GM23338 (cell line): ENCODE results near the gene COL2A1. TPM values are rescaled to one million over a fixed set of nuclear protein-coding genes. Genes with fewer than 3 reads are reported as not detected.

Experiments used
- ATAC-seq: fragments of 200-7000 bp; cut with Tn5 transposase; 3 replicates; pipeline ENCODE4 v1.9.1; 2020
- DNase-seq: peaks from one replicate; pipeline ENCODE4 v3.0.0-alpha.2; 2015; ENCODE audit warnings: low spot score
- H2AFZ ChIP-seq: fragments of 200-600 bp; sonication (generic); 2 replicates; pipeline ENCODE4 v1.8.0; 2016; ENCODE audit warnings: antibody characterized with exemption, mild to moderate bottlenecking, moderate library complexity
- H3F3A ChIP-seq: fragments of 200-600 bp; sonication (generic); replicated peaks from 2 replicates; pipeline ENCODE4 v1.8.0; 2017; ENCODE audit warnings: antibody characterized with exemption, mixed run types, low read depth
- H3K27ac ChIP-seq: fragments of 200-600 bp; sonication (generic); 2 replicates; pipeline ENCODE4 v1.6.1; 2016; ENCODE audit warnings: low read depth
- H3K27me3 ChIP-seq: fragments of 200-600 bp; sonication (generic); 2 replicates; pipeline ENCODE4 v1.8.0; 2016; ENCODE audit warnings: mild to moderate bottlenecking, mixed run types, moderate library complexity; ENCODE audit not compliant: insufficient read depth
- H3K36me3 ChIP-seq: fragments of 200-600 bp; sonication (generic); 2 replicates; pipeline ENCODE4 v1.8.0; 2016; ENCODE audit warnings: mild to moderate bottlenecking; ENCODE audit not compliant: insufficient read depth
- H3K4me1 ChIP-seq: fragments of 200-600 bp; sonication (generic); 2 replicates; pipeline ENCODE4 v1.8.0; 2016; ENCODE audit warnings: mild to moderate bottlenecking, moderate library complexity; ENCODE audit not compliant: insufficient read depth
- H3K4me2 ChIP-seq: fragments of 200-600 bp; sonication (generic); 2 replicates; pipeline ENCODE4 v1.7.1; 2017; ENCODE audit warnings: mixed run types
- H3K4me3 ChIP-seq: fragments of 200-600 bp; sonication (generic); 2 replicates; pipeline ENCODE4 v1.6.1; 2016; ENCODE audit warnings: mixed run types
- H3K79me2 ChIP-seq: fragments of 200-600 bp; sonication (generic); replicated peaks from 2 replicates; pipeline ENCODE4 v1.8.0; 2017; ENCODE audit warnings: mild to moderate bottlenecking; ENCODE audit not compliant: insufficient read depth
- H3K9me2 ChIP-seq: fragments of 200-600 bp; sonication (generic); 2 replicates; pipeline ENCODE4 v1.8.0; 2017; ENCODE audit not compliant: insufficient read depth
- H4K20me1 ChIP-seq: fragments of 200-600 bp; sonication (generic); replicated peaks from 2 replicates; pipeline ENCODE4 v1.8.0; 2017; ENCODE audit warnings: mild to moderate bottlenecking; ENCODE audit not compliant: insufficient read depth
- H3K27ac Mint-ChIP-seq: 2 replicates; pipeline ENCODE4 v1.8.0; 2020; ENCODE audit warnings: inconsistent platforms, mild to moderate bottlenecking, moderate library complexity, mixed read lengths
- H3K27me3 Mint-ChIP-seq: 3 replicates; pipeline ENCODE4 v1.8.0; 2022; ENCODE audit warnings: low read depth, mild to moderate bottlenecking, moderate library complexity, mixed read lengths, inconsistent platforms; ENCODE audit not compliant: insufficient read depth, poor library complexity
- H3K36me3 Mint-ChIP-seq: 3 replicates; pipeline ENCODE4 v1.8.0; 2021; ENCODE audit warnings: low read depth, mild to moderate bottlenecking, inconsistent platforms, moderate library complexity, mixed read lengths
- H3K4me1 Mint-ChIP-seq: 3 replicates; pipeline ENCODE4 v1.8.0; 2020; ENCODE audit warnings: mild to moderate bottlenecking, inconsistent platforms, mixed read lengths
- H3K4me3 Mint-ChIP-seq: 3 replicates; pipeline ENCODE4 v1.8.0; 2021; ENCODE audit warnings: moderate library complexity, mild to moderate bottlenecking, inconsistent platforms, mixed read lengths
- H3K9me3 Mint-ChIP-seq: 3 replicates; pipeline ENCODE4 v1.8.0; 2020; ENCODE audit warnings: moderate library complexity, mild to moderate bottlenecking, inconsistent platforms, mixed read lengths
- CREB1 ChIP-seq: fragments of 250-450 bp; sonication (Bioruptor Pico); IDR thresholded peaks from 2 replicates; pipeline ENCODE4 v1.5.0; 2020; ENCODE audit warnings: low read depth, mild to moderate bottlenecking, moderate library complexity
- EZH2 ChIP-seq: fragments of 200-600 bp; sonication (generic); IDR thresholded peaks from one replicate; pipeline ENCODE4 v1.8.0; 2017; ENCODE audit warnings: antibody characterized with exemption, mild to moderate bottlenecking, low read depth; ENCODE audit not compliant: unreplicated experiment
- NANOG ChIP-seq: IDR thresholded peaks from 2 replicates; pipeline ENCODE4 v1.6.1; 2016; ENCODE audit warnings: antibody characterized with exemption, borderline replicate concordance
- POLR2AphosphoS5 ChIP-seq: IDR thresholded peaks from 2 replicates; pipeline ENCODE4 v1.6.1; 2016; ENCODE audit warnings: antibody characterized with exemption, low read depth
- STAT1 ChIP-seq: IDR thresholded peaks from one replicate; pipeline ENCODE4 v1.6.1; 2016; ENCODE audit warnings: antibody characterized with exemption; ENCODE audit not compliant: unreplicated experiment
- ZNF114 ChIP-seq: fragments of 250-450 bp; sonication (Bioruptor Pico); IDR thresholded peaks from 2 replicates; pipeline ENCODE4 v1.5.0; 2020; ENCODE audit warnings: mild to moderate bottlenecking, moderate library complexity
- ZNF331 ChIP-seq: fragments of 250-450 bp; sonication (Bioruptor Pico); IDR thresholded peaks from 2 replicates; pipeline ENCODE4 v1.5.0; 2020; ENCODE audit warnings: low read depth, mild to moderate bottlenecking, moderate library complexity
- ZNF462 ChIP-seq: fragments of 250-450 bp; sonication (Bioruptor Pico); IDR thresholded peaks from 2 replicates; pipeline ENCODE4 v1.5.0; 2020; ENCODE audit warnings: mild to moderate bottlenecking, moderate library complexity
- polyA plus RNA-seq: library from polyadenylated mRNA; unstranded; fragments of >200 nt; fragmentation: Nextera tagmentation; extraction: Ambion mirVana; gene quantifications from 2 replicates; pipeline ENCODE4 v1.2.1, GENCODE V29; 2016
- total RNA-seq: library from RNA; depleted of rRNA; stranded (reverse); fragments of >200 nt; shearing (Covaris generic); gene quantifications from 2 replicates; pipeline ENCODE4 v1.2.3, GENCODE V29; 2014
- TF ChIP-seq, protein P1 (sequence below): IDR thresholded peaks from one replicate; pipeline ENCODE4 v1.6.1; 2018; ENCODE audit warnings: antibody characterized with exemption; ENCODE audit not compliant: unreplicated experiment
- TF ChIP-seq, protein P2 (sequence below): IDR thresholded peaks from 2 replicates; pipeline ENCODE4 v1.6.1; 2016; ENCODE audit warnings: antibody characterized with exemption

Gene COL2A1
- total and polyA plus RNA-seq, 2 experiments from 2014 or later: 7.0 to 24.6 TPM

DNA sequence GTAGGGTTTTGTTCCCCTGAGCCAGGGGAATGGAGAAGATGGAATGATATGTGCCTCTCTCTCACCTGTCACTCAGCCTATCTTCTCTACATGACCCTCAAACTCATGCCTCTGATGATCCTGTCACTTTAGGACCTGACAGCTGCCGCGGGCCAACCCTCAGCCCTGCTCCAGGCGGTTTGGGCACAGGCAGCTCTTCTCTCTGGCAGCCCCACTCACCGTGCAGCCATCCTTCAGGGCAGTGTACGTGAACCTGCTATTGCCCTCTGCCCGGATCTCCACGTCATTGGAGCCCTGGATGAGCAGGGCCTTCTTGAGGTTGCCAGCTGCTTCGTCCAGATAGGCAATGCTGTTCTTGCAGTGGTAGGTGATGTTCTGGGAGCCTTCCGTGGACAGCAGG is 30.4 kb downstream of the COL2A1 start:
- H3K4me1 Mint-ChIP-seq: no peaks in the 10 kb centered on the region
- no peaks in the 10 kb centered on the region for H3K4me1 ChIP-seq
- no peaks in the 10 kb centered on the region for H3K79me2 ChIP-seq
- no peak overlapping the region for H3K4me2 ChIP-seq
- peaks cover 12% of the 10 kb centered on the region for H3K27me3 Mint-ChIP-seq
- H3K36me3 Mint-ChIP-seq: no peaks in the 10 kb centered on the region
- no peak for ATAC-seq
- no peak for TF ChIP-seq NANOG
- TF ChIP-seq ZNF114 (CRISPR knock-in tag): no peak
- TF ChIP-seq, protein P1, sequence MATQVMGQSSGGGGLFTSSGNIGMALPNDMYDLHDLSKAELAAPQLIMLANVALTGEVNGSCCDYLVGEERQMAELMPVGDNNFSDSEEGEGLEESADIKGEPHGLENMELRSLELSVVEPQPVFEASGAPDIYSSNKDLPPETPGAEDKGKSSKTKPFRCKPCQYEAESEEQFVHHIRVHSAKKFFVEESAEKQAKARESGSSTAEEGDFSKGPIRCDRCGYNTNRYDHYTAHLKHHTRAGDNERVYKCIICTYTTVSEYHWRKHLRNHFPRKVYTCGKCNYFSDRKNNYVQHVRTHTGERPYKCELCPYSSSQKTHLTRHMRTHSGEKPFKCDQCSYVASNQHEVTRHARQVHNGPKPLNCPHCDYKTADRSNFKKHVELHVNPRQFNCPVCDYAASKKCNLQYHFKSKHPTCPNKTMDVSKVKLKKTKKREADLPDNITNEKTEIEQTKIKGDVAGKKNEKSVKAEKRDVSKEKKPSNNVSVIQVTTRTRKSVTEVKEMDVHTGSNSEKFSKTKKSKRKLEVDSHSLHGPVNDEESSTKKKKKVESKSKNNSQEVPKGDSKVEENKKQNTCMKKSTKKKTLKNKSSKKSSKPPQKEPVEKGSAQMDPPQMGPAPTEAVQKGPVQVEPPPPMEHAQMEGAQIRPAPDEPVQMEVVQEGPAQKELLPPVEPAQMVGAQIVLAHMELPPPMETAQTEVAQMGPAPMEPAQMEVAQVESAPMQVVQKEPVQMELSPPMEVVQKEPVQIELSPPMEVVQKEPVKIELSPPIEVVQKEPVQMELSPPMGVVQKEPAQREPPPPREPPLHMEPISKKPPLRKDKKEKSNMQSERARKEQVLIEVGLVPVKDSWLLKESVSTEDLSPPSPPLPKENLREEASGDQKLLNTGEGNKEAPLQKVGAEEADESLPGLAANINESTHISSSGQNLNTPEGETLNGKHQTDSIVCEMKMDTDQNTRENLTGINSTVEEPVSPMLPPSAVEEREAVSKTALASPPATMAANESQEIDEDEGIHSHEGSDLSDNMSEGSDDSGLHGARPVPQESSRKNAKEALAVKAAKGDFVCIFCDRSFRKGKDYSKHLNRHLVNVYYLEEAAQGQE: no peak
- TF ChIP-seq ZNF331 (CRISPR knock-in tag): no peak
- no peak for TF ChIP-seq CREB1
- H3K36me3 ChIP-seq: no peaks in the 10 kb centered on the region
- no peak overlapping the region for H2AFZ ChIP-seq
- H3K27ac ChIP-seq: no peak overlapping the region
- no peaks in the 10 kb centered on the region for H3K9me2 ChIP-seq
- H3K9me3 Mint-ChIP-seq: no peaks in the 10 kb centered on the region
- DNase-seq: no peak
- H3F3A ChIP-seq: no peaks in the 10 kb centered on the region
- H3K4me3 Mint-ChIP-seq: no peak overlapping the region
- H3K27me3 ChIP-seq: no peaks in the 10 kb centered on the region
- H3K27ac Mint-ChIP-seq: no peak overlapping the region
- no peaks in the 10 kb centered on the region for H4K20me1 ChIP-seq
- no peak overlapping the region for H3K4me3 ChIP-seq

- no peaks in the 10 kb centered on the region for H3F3A ChIP-seq
- Mint-ChIP-seq H3K27me3 (peaks cover 10% of the 10 kb centered on the region), H3K36me3 (no peaks in the 10 kb centered on the region), H3K4me3 (no peak overlapping the region), H3K27ac (no peak overlapping the region), H3K4me1 (no peaks in the 10 kb centered on the region), H3K9me3 (no peaks in the 10 kb centered on the region)
- no peak overlapping the region for H3K27ac ChIP-seq
- no peaks in the 10 kb centered on the region for H3K27me3 ChIP-seq
- H3K36me3 ChIP-seq: no peaks in the 10 kb centered on the region
- H3K4me1 ChIP-seq: no peaks in the 10 kb centered on the region
- no peaks in the 10 kb centered on the region for H3K9me2 ChIP-seq
- H4K20me1 ChIP-seq: no peaks in the 10 kb centered on the region
- ATAC-seq (no peak), DNase-seq (no peak)
- no peaks in the 10 kb centered on the region for H3K79me2 ChIP-seq
- no peak overlapping the region for H3K4me3 ChIP-seq
- no peak overlapping the region for H3K4me2 ChIP-seq
- H2AFZ ChIP-seq: no peak overlapping the region
- TF ChIP-seq EZH2 (no peak), POLR2AphosphoS5 (no peak), STAT1 (no peak), NANOG (no peak), ZNF462 (no peak), ZNF331 (CRISPR knock-in tag) (no peak)
- TF ChIP-seq, protein P2, sequence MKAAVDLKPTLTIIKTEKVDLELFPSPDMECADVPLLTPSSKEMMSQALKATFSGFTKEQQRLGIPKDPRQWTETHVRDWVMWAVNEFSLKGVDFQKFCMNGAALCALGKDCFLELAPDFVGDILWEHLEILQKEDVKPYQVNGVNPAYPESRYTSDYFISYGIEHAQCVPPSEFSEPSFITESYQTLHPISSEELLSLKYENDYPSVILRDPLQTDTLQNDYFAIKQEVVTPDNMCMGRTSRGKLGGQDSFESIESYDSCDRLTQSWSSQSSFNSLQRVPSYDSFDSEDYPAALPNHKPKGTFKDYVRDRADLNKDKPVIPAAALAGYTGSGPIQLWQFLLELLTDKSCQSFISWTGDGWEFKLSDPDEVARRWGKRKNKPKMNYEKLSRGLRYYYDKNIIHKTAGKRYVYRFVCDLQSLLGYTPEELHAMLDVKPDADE: no peak
Measured at GRCh38 chr12:47972895-47973294, 31.4 kb downstream of the COL2A1 start.
